ENCODE results near the gene KCNMA1. TPM values are rescaled to one million over a fixed set of nuclear protein-coding genes. Genes with fewer than 3 reads are reported as not detected.

Gene KCNMA1
- total RNA-seq, 1 experiment from 2014 or later: 143 TPM

GRCh38 chr10:77554996-77555397 lies 82.6 kb downstream of the KCNMA1 start:
- H3F3A ChIP-seq (ENCODE audit: low read length, unreplicated experiment): no peaks in the 10 kb centered on the region
- CTCF ChIA-PET: no interaction called here
- H4K20me1 ChIP-seq (ENCODE audit: low read length): no peaks in the 10 kb centered on the region
- no peak overlapping the region for H2AFZ ChIP-seq (ENCODE audit: low read length)
- no peaks in the 10 kb centered on the region for H3K9me2 ChIP-seq (replicated peaks; ENCODE audit: low read length)
- H3K27ac ChIP-seq (ENCODE audit: low read length): no peak overlapping the region
- intact Hi-C loops (cut with micrococcal nuclease): no loop called here
- H3K9ac ChIP-seq (ENCODE audit: low read length): no peak overlapping the region
- no peak for ATAC-seq
- POLR2A ChIA-PET (ENCODE audit: unreplicated experiment): interaction anchor here (0.5 kb wide), 2 partner anchors 10 to 40 kb away, joined by 3 read pairs; no protein-coding TSS in a partner anchor
- H3K4me1 ChIP-seq (ENCODE audit: insufficient read depth, low read length): peaks cover 10% of the 10 kb centered on the region; the same call in 1 of the 2 replicates
- H3K36me3 ChIP-seq (ENCODE audit: low read depth, low read length): peaks cover 5% of the 10 kb centered on the region; the same call in 1 of the 2 replicates
- no peaks in the 10 kb centered on the region for H3K9me3 ChIP-seq (ENCODE audit: low read length)
- no peak for TF ChIP-seq EZH2phosphoT487 (IDR thresholded peaks at IDR 0.05; ENCODE audit: borderline replicate concordance, low read length)
- no peak for TF ChIP-seq CTCF (conservative IDR thresholded peaks at IDR 0.05; ENCODE audit: low read depth, low read length)
- no peak for TF ChIP-seq EZH2 (IDR thresholded peaks at IDR 0.05; ENCODE audit: low read length, unreplicated experiment)
- no peaks in the 10 kb centered on the region for H3K27me3 ChIP-seq (ENCODE audit: low read length)
- H3K4me3 ChIP-seq (ENCODE audit: low read length): no peak overlapping the region
- no peak overlapping the region for H3K4me2 ChIP-seq (ENCODE audit: low read length)
- no peak for DNase-seq
- H3K79me2 ChIP-seq (ENCODE audit: low read length): peaks cover 20% of the 10 kb centered on the region; the same call in 1 of the 2 replicates
- BruUV-seq (replicated peaks): no TSS peak

GRCh38 chr10:77553966-77554365 lies 83.6 kb downstream of the KCNMA1 start:
- H3K4me1 ChIP-seq (ENCODE audit: insufficient read depth, low read length): peaks cover 10% of the 10 kb centered on the region; the same call in 1 of the 2 replicates
- H3K9me2 ChIP-seq (replicated peaks; ENCODE audit: low read length): no peaks in the 10 kb centered on the region
- ChIA-PET CTCF (no interaction called here), POLR2A (ENCODE audit: unreplicated experiment) (interaction anchor here (0.6 kb wide), 1 partner anchor 58 kb away, joined by 3 read pairs; no protein-coding TSS in a partner anchor)
- no peak for TF ChIP-seq EZH2 (IDR thresholded peaks at IDR 0.05; ENCODE audit: low read length, unreplicated experiment)
- no peak for TF ChIP-seq CTCF (conservative IDR thresholded peaks at IDR 0.05; ENCODE audit: low read depth, low read length)
- no peak for TF ChIP-seq EZH2phosphoT487 (IDR thresholded peaks at IDR 0.05; ENCODE audit: borderline replicate concordance, low read length)
- no peaks in the 10 kb centered on the region for H4K20me1 ChIP-seq (ENCODE audit: low read length)
- no peak overlapping the region for H2AFZ ChIP-seq (ENCODE audit: low read length)
- no peak overlapping the region for H3K4me2 ChIP-seq (ENCODE audit: low read length)
- DNase-seq: peak; percentile 62
- H3K36me3 ChIP-seq (ENCODE audit: low read depth, low read length): peaks cover 5% of the 10 kb centered on the region; the same call in 1 of the 2 replicates
- H3K27me3 ChIP-seq (ENCODE audit: low read length): no peaks in the 10 kb centered on the region
- intact Hi-C loops (cut with micrococcal nuclease): no loop called here
- no peak overlapping the region for H3K27ac ChIP-seq (ENCODE audit: low read length)
- BruUV-seq (replicated peaks): no TSS peak
- ATAC-seq: no peak
- H3F3A ChIP-seq (ENCODE audit: low read length, unreplicated experiment): no peaks in the 10 kb centered on the region
- no peaks in the 10 kb centered on the region for H3K9me3 ChIP-seq (ENCODE audit: low read length)
- H3K79me2 ChIP-seq (ENCODE audit: low read length): peaks cover 14% of the 10 kb centered on the region; the same call in 1 of the 2 replicates
- H3K9ac ChIP-seq (ENCODE audit: low read length): no peak overlapping the region
- H3K4me3 ChIP-seq (ENCODE audit: low read length): no peak overlapping the region

- H4K20me1 ChIP-seq (ENCODE audit: low read length): no peaks in the 10 kb centered on the region
- no peak overlapping the region for H3K9ac ChIP-seq (ENCODE audit: low read length)
- H3K9me3 ChIP-seq (ENCODE audit: low read length): no peaks in the 10 kb centered on the region
- intact Hi-C loops (cut with micrococcal nuclease): no loop called here
- DNase-seq (no peak), ATAC-seq (no peak)
- H3K27ac ChIP-seq (ENCODE audit: low read length): no peak overlapping the region
- H3K27me3 ChIP-seq (ENCODE audit: low read length): no peaks in the 10 kb centered on the region
- no TSS peak for BruUV-seq (replicated peaks)
- peaks cover 5% of the 10 kb centered on the region; the same call in 1 of the 2 replicates for H3K36me3 ChIP-seq (ENCODE audit: low read depth, low read length)
- no peaks in the 10 kb centered on the region for H3F3A ChIP-seq (ENCODE audit: low read length, unreplicated experiment)
- peaks cover 10% of the 10 kb centered on the region; the same call in 1 of the 2 replicates for H3K4me1 ChIP-seq (ENCODE audit: insufficient read depth, low read length)
- POLR2A ChIA-PET (ENCODE audit: unreplicated experiment): no interaction called here
- H3K4me2 ChIP-seq (ENCODE audit: low read length): no peak overlapping the region
- no peaks in the 10 kb centered on the region for H3K9me2 ChIP-seq (replicated peaks; ENCODE audit: low read length)
- H3K4me3 ChIP-seq (ENCODE audit: low read length): no peak overlapping the region
- no peak for TF ChIP-seq EZH2phosphoT487 (IDR thresholded peaks at IDR 0.05; ENCODE audit: borderline replicate concordance, low read length)
- no peak for TF ChIP-seq CTCF (conservative IDR thresholded peaks at IDR 0.05; ENCODE audit: low read depth, low read length)
- TF ChIP-seq EZH2 (IDR thresholded peaks at IDR 0.05; ENCODE audit: low read length, unreplicated experiment): no peak
- H3K79me2 ChIP-seq (ENCODE audit: low read length): peaks cover 9% of the 10 kb centered on the region; the same call in 1 of the 2 replicates
- no peak overlapping the region for H2AFZ ChIP-seq (ENCODE audit: low read length)
- CTCF ChIA-PET: interaction anchor here (0.5 kb wide), 1 partner anchor 84 kb away, joined by 3 read pairs; the partner anchor contains the start of gene KCNMA1
Observed at GRCh38 chr10:77553311-77553710, 84.3 kb downstream of the KCNMA1 start.

All from PC-3 (cell line).